Liver (tissue), 9 donors: ENCODE data around the gene ALG3. TPM values are rescaled to one million over a fixed set of nuclear protein-coding genes. Genes with fewer than 3 reads are reported as not detected.

Experiments used
- DNase-seq: peaks from one replicate; pipeline ENCODE4 v3.0.0-alpha.2; 2017; ENCODE audit warnings: low spot score
- H3K27ac ChIP-seq, 2 donors: one replicate each; pipeline ENCODE4 v1.7.0; 2013; ENCODE audit warnings: inconsistent platforms in 2 of 2, low read length in 2 of 2, control low read depth in 1 of 2, low read depth in 1 of 2, mild to moderate bottlenecking in 1 of 2
- H3K27me3 ChIP-seq, 4 donors: one replicate each; pipeline versions ENCODE4 v1.6.1 to v1.7.0; 2013; ENCODE audit warnings: low read length in 3 of 4, inconsistent platforms in 1 of 4, mild to moderate bottlenecking in 1 of 4, moderate library complexity in 1 of 4; ENCODE audit not compliant: control insufficient read depth in 4 of 4, insufficient read depth in 4 of 4
- H3K36me3 ChIP-seq, 4 donors: one replicate each; pipeline versions ENCODE4 v1.6.1 to v1.7.0; 2013; ENCODE audit warnings: low read length in 3 of 4, mild to moderate bottlenecking in 3 of 4, low read depth in 1 of 4, moderate library complexity in 1 of 4; ENCODE audit not compliant: control insufficient read depth in 4 of 4, insufficient read depth in 3 of 4
- H3K4me1 ChIP-seq, 4 donors: one replicate each; pipeline versions ENCODE4 v1.6.1 to v1.7.0; 2013; ENCODE audit warnings: low read length in 3 of 4, mild to moderate bottlenecking in 3 of 4, moderate library complexity in 1 of 4; ENCODE audit not compliant: control insufficient read depth in 4 of 4, insufficient read depth in 4 of 4
- H3K4me3 ChIP-seq, 3 donors: one replicate each; pipeline versions ENCODE4 v1.6.1 to v1.7.0; 2013; ENCODE audit warnings: low read length in 3 of 3, control low read depth in 1 of 3, low read depth in 1 of 3, mild to moderate bottlenecking in 1 of 3
- H3K9ac ChIP-seq, 2 donors: one replicate each; pipeline ENCODE4 v1.7.0; 2013; ENCODE audit warnings: low read length in 2 of 2, mild to moderate bottlenecking in 2 of 2, moderate library complexity in 2 of 2, control low read depth in 1 of 2, low read depth in 1 of 2
- H3K9me3 ChIP-seq, 4 donors: one replicate each; pipeline versions ENCODE4 v1.6.1 to v1.7.0; 2013; ENCODE audit warnings: low read length in 3 of 4; ENCODE audit not compliant: control insufficient read depth in 4 of 4
- FOXA1 ChIP-seq: IDR thresholded peaks from 2 replicates; pipeline ENCODE4 v1.6.1; 2016; ENCODE audit warnings: antibody characterized with exemption
- FOXA2 ChIP-seq: IDR thresholded peaks from 2 replicates; pipeline ENCODE4 v1.6.1; 2016; ENCODE audit warnings: antibody characterized with exemption
- HNF4A ChIP-seq, 2 donors: conservative IDR thresholded peaks; 2 replicates each; pipeline ENCODE4 v1.6.1; 2016; ENCODE audit warnings: antibody characterized with exemption in 2 of 2, mild to moderate bottlenecking in 2 of 2
- NR2F2 ChIP-seq: IDR thresholded peaks from 2 replicates; pipeline ENCODE4 v1.6.1; 2016; ENCODE audit warnings: antibody characterized with exemption
- RAD21 ChIP-seq, 2 donors: IDR thresholded peaks; 2 replicates each; pipeline ENCODE4 v1.6.1; 2016; ENCODE audit warnings: antibody characterized with exemption in 2 of 2, mild to moderate bottlenecking in 2 of 2
- WGBS: extraction: QIAGEN DNeasy Blood & Tissue Kit; methylation state at CpG from one replicate; pipeline ENCODE4 v1.1.7; 2013; 5-methylcytosine and 5-hydroxymethylcytosine counted together
- polyA plus RNA-seq, 2 donors: library from polyadenylated mRNA; stranded (reverse) in 1 of 2; unstranded in 1 of 2; fragments of 200-250 nt in 1 of 2; fragments of >200 nt in 1 of 2; fragmentation: Nextera tagmentation in 1 of 2; extraction: Ambion mirVana in 1 of 2; gene quantifications; one replicate each; pipeline versions ENCODE4 v1.2.1 to v1.2.3, GENCODE V29; 2013 to 2015
- total RNA-seq, 2 donors: library from RNA; depleted of rRNA; stranded (reverse); fragments of >200 nt; gene quantifications; one replicate each; pipeline ENCODE4 v1.2.3, GENCODE V29; 2014
- TF ChIP-seq, protein P1 (sequence below): IDR thresholded peaks from 2 replicates; pipeline ENCODE4 v1.6.1; 2016; ENCODE audit warnings: antibody characterized with exemption
- TF ChIP-seq, protein P2 (sequence below): IDR thresholded peaks from 2 replicates; pipeline ENCODE4 v1.6.1; 2016; ENCODE audit warnings: antibody characterized with exemption
- TF ChIP-seq, protein P3 (sequence below): fragments of 150-350 bp; IDR thresholded peaks from 2 replicates; pipeline ENCODE4 v1.5.1; 2017; ENCODE audit warnings: improper control_type of control experiment, low read depth, low read length; ENCODE audit not compliant: missing input control
- TF ChIP-seq, protein P4 (sequence below): IDR thresholded peaks from 2 replicates; pipeline ENCODE4 v1.6.1; 2016; ENCODE audit warnings: antibody characterized with exemption, mild to moderate bottlenecking
- donor health status: healthy.
- donor health status: healthy.
- donor health status: healthy.
- donor health status: healthy.
- donor health status: healthy.

Gene ALG3
- total and polyA plus RNA-seq, 4 donors: 27.7 to 78.6 (median 64.5) TPM

DNA sequence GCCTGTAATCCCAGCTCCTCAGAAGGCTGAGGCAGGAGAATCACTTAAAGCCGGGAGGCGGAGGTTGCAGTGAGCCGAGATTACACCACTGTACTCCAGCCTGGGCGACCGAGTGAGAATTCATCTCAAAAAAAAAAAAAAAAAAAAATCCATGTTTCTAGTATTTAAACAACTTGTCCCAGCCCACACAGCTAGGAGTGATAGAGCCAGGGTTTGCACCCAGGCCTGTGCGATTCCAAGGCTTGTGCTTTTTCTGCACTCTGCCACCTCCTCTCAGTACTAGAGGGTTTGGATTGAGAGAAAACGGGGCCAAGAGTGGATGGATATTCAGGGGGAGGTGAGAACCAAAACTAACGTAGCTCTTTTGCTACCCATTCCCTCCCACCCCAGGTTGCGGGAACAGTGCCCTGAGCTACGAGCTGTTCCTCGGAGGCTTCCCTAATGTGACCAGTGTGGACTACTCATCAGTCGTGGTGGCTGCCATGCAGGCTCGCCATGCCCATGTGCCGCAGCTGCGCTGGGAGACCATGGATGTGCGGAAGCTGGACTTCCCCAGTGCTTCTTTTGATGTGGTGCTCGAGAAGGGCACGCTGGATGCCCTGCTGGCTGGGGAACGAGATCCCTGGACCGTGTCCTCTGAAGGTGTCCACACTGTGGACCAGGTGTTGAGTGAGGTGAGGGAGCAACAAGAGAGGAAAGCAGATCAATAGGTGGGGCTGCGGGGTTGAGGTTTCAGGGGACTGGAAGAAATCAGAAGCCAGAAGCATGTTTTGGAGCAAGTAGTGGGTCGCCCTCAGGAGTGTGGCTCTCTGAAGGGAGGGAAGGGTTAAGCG is 8.5 kb upstream of the ALG3 start:
- H3K27ac ChIP-seq: no peak overlapping the region
- no peak overlapping the region for H3K4me3 ChIP-seq
- no peaks in the 10 kb centered on the region for H3K27me3 ChIP-seq
- H3K9me3 ChIP-seq: no peaks in the 10 kb centered on the region
- TF ChIP-seq NR2F2 (no peak), FOXA2 (no peak), FOXA1 (no peak)
- TF ChIP-seq, protein P1, sequence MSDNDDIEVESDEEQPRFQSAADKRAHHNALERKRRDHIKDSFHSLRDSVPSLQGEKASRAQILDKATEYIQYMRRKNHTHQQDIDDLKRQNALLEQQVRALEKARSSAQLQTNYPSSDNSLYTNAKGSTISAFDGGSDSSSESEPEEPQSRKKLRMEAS: no peak
- DNase-seq: no peak
- WGBS: 97% methylated on average over 23 of the region's 23 CpGs
- peaks cover 0 to 5% (median 0%) of the 10 kb centered on the region in 4 donors for H3K36me3 ChIP-seq
- H3K9ac ChIP-seq: no peak overlapping the region
- H3K4me1 ChIP-seq: peaks cover 9 to 23% (median 14%) of the 10 kb centered on the region in 4 donors

DNA sequence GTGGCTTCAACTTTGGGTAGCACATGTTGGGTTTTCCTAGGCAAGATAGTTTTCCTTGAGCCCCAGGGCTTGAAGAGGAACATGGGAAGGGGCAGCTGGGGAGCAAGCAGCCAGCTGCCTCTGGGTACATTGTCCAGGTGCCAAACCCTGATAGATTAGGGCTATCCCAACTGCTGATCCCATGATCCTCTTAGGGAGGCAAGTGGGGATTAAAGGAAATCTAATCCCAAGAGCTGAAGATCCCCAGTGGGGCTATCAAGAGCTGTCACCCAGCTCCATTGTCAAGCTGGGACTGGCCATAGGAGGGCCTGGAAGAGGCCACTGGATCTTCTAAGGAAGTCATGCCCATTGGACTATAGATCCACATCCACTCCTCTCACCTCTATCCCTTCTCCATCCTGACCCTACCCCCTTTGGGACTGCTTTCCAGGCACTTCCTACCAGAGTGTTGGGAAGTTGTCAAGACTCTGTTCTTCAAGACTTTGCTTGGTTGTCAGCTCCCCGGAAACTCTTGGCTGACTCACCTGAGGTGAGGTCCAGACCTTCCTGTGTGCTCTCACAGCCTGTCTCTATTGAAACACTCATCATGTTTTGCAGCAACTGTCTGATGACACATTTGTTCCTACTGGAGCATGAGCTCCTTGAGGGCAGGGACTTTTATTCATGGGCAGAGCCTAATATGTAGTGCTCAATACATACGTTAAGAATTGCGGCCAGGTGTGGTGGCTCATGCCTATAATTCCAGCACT is 6.7 kb upstream of the ALG3 start:
- WGBS: 93% methylated on average over 3 of the region's 3 CpGs
- no peak for DNase-seq
- TF ChIP-seq, protein P2, sequence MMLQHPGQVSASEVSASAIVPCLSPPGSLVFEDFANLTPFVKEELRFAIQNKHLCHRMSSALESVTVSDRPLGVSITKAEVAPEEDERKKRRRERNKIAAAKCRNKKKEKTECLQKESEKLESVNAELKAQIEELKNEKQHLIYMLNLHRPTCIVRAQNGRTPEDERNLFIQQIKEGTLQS: no peak
- TF ChIP-seq HNF4A (conservative IDR thresholded peaks at IDR 0.05) (no peak), RAD21 (IDR thresholded peaks at IDR 0.05) (no peak), FOXA2 (no peak), FOXA1 (no peak), NR2F2 (no peak)
- TF ChIP-seq, protein P3, sequence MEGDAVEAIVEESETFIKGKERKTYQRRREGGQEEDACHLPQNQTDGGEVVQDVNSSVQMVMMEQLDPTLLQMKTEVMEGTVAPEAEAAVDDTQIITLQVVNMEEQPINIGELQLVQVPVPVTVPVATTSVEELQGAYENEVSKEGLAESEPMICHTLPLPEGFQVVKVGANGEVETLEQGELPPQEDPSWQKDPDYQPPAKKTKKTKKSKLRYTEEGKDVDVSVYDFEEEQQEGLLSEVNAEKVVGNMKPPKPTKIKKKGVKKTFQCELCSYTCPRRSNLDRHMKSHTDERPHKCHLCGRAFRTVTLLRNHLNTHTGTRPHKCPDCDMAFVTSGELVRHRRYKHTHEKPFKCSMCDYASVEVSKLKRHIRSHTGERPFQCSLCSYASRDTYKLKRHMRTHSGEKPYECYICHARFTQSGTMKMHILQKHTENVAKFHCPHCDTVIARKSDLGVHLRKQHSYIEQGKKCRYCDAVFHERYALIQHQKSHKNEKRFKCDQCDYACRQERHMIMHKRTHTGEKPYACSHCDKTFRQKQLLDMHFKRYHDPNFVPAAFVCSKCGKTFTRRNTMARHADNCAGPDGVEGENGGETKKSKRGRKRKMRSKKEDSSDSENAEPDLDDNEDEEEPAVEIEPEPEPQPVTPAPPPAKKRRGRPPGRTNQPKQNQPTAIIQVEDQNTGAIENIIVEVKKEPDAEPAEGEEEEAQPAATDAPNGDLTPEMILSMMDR: no peak
- TF ChIP-seq, protein P4, sequence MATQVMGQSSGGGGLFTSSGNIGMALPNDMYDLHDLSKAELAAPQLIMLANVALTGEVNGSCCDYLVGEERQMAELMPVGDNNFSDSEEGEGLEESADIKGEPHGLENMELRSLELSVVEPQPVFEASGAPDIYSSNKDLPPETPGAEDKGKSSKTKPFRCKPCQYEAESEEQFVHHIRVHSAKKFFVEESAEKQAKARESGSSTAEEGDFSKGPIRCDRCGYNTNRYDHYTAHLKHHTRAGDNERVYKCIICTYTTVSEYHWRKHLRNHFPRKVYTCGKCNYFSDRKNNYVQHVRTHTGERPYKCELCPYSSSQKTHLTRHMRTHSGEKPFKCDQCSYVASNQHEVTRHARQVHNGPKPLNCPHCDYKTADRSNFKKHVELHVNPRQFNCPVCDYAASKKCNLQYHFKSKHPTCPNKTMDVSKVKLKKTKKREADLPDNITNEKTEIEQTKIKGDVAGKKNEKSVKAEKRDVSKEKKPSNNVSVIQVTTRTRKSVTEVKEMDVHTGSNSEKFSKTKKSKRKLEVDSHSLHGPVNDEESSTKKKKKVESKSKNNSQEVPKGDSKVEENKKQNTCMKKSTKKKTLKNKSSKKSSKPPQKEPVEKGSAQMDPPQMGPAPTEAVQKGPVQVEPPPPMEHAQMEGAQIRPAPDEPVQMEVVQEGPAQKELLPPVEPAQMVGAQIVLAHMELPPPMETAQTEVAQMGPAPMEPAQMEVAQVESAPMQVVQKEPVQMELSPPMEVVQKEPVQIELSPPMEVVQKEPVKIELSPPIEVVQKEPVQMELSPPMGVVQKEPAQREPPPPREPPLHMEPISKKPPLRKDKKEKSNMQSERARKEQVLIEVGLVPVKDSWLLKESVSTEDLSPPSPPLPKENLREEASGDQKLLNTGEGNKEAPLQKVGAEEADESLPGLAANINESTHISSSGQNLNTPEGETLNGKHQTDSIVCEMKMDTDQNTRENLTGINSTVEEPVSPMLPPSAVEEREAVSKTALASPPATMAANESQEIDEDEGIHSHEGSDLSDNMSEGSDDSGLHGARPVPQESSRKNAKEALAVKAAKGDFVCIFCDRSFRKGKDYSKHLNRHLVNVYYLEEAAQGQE: no peak

More for the DNA sequence above, 6.7 kb upstream of the ALG3 start:
- H3K27me3 ChIP-seq: no peaks in the 10 kb centered on the region
- H3K4me1 ChIP-seq: peaks cover 3 to 9% (median 6%) of the 10 kb centered on the region in 4 donors
- H3K36me3 ChIP-seq: peaks cover 0 to 5% (median 0%) of the 10 kb centered on the region in 4 donors
- H3K9ac ChIP-seq: no peak overlapping the region
- no peak overlapping the region for H3K4me3 ChIP-seq
- no peak overlapping the region for H3K27ac ChIP-seq
- H3K9me3 ChIP-seq: no peaks in the 10 kb centered on the region
